GM18520 (cell line): Measurements from ENCODE around the gene BANF1.
"Not testable (repeated sequence)": the region's sequence is repeated elsewhere in the genome, so short reads cannot be mapped to it uniquely, and the experiment has no call there.

Experiments used
- ATAC-seq: cut with Tn5 transposase; IDR thresholded peaks from one replicate; pipeline ENCODE4 v1.9.1; 2021; ENCODE audit not compliant: unreplicated experiment

The BANF1 gene

GRCh38 chr11:65978391-65979238 is 23.7 kb upstream of the BANF1 start:
- ATAC-seq, result no peak

GRCh38 chr11:65979261-65979759 is 23.0 kb upstream of the BANF1 start:
- ATAC-seq, result no peak

- no peak for ATAC-seq
These were observed 21.1 kb upstream of the BANF1 start for GRCh38 chr11:65981101-65981740.

GRCh38 chr11:65981972-65982823 is 20.1 kb upstream of the BANF1 start:
- ATAC-seq, result no peak

GRCh38 chr11:65982824-65983588 is 19.3 kb upstream of the BANF1 start:
- ATAC-seq, result no peak

DNA sequence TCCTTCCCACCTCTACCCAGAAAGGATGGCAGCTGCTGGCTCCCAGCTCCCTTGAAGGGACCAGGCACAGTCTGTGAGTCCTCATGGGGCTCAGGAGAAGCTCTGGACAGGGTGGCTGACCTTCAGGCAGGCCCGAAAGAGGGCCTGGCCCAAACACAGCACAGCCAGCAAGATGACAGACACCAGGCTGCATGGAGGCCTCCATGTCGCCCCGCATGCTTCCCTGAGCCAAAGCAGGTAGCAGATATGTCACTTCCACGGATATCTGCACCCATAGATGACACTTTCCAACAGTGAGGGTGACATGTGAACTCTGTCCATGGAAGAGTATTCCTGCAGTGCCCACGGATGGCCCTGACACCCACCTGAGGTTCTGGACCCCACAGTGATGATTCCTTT is 18.7 kb upstream of the BANF1 start:
- ATAC-seq, result no peak

DNA sequence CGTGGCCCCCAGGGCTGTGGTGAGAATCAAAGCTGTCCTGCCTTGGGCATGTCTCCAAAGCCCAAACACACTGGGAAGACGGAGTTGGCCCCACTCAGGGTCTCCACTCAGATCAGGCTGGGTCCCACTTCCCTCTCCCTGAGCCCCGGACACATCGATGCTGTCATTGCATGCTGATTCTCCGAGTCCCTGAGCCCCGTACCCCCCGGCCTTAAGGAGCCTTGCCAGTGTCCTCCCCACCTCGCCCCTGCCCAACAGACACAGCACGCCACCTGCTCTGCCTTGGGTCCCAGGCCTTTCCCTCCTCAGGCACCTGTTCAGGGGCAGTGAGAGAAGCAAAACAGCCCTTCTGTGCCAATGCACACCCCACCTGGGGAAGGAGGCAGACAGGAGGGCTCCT is 15.0 kb upstream of the BANF1 start:
- ATAC-seq, result no peak

GRCh38 chr11:65988791-65989592 is 13.3 kb upstream of the BANF1 start:
- ATAC-seq, result peak; percentile 97

DNA sequence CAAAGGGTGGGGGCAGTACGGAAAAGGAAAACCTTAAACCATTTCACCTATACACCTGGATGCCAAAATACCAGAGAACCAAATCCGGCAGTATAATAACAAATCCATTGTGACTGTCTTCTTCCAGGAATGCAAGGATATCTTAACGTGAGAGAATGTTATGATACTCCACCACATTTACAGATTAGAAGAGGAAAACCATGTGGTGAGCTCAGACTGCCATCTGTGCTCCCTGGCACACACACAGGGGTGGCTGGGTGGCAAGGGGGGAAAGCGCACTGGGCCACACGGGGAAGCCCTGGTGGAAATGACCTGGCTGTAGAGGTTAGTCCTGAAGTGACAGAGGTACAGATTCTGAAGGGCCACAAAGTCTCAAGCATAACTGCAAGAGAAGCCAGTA is 10.2 kb upstream of the BANF1 start:
- no peak for ATAC-seq

DNA sequence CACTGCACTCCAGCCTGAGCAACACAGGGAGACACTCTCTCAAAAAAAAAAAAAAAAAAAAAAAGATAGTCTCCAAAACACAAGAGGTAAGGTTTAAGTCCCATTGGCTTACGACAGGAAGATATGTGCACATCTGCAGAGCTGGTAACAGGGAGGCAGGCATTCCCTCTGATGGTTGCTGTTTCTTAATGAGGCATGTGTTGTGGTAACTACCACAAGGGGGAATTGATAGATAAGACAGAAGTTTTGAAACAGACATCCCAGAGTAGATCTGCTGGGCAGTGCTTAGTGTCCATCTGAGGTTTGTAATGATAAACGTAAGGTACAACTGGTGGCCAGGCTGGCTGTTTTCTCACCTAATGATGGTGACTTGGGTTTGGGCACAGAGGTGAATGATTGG is 5.0 kb upstream of the BANF1 start:
- no peak for ATAC-seq

GRCh38 chr11:66002648-66003225 is 434 bp downstream of the BANF1 start:
- ATAC-seq, result peak; percentile 39

DNA sequence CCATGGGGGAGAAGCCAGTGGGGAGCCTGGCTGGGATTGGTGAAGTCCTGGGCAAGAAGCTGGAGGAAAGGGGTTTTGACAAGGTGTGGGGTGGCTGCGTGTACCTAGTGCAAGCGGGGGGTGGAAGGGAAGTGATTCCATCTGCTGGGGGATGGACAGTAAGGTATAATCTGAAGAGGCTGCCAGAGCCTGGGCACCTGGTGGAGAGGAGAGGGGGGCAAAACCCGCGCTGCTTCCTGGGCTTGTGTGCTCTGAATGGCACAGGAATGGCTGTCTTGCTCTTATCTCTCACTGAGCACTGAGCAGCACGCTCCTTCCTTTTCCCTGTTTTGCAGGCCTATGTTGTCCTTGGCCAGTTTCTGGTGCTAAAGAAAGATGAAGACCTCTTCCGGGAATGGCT is 988 bp downstream of the BANF1 start:
- no peak for ATAC-seq

DNA sequence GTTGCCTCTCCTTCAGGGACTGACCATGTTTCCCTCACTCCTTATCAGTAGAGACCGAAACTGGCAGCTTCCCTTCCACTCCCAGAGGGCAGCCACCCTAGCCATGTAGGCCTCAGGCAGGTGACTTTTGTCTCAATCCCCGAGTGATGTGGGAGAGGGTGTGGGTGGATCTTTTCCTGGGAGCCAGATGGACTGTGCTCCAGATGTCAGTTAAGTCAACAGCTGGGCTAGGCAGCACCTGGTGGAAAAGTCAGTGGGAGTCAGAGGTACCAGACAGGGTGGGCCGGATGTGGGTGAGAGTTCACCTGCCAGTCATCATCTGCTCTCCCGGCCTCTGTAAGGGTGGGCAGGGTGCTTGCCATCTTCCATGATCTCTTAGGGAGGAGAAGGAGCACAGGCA is 1.9 kb downstream of the BANF1 start:
- ATAC-seq, result no peak

DNA sequence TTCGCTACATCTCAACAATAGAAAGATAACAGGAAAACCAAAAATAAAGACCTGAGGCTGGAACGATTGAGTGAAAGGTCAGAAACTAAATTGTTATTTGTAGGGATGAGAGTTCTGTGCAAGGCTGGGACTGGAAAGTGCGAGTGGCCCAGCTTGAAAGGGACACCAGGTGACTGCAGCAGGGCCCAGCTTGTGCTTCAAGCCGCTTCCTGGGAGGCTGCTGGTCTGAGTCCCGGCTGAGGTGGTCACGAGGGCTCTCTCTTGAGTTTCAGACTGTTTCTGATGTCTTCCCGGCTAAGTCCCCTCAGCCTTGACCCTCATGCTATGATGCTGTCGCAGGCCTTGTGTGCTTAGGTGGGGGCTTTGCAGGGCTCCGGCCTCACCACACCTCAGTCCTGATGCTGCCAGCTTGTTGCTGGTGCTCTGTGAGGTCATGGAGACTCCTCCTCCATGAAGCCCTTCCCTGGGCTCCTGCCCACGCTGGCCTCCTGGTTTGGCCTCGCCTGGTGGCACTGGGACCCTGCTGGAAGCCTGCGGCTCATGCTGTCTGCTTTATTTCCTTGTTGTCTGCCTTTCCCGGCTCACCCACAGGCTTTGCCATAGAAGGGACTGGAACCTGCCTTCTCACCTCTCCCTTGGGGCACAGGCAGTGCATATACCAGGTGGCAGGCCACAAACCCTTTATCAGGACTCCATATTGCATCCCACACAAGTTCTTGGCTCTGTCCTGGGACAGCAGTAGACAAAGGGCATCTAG is 4.0 kb downstream of the BANF1 start:
- ATAC-seq, result no peak

DNA sequence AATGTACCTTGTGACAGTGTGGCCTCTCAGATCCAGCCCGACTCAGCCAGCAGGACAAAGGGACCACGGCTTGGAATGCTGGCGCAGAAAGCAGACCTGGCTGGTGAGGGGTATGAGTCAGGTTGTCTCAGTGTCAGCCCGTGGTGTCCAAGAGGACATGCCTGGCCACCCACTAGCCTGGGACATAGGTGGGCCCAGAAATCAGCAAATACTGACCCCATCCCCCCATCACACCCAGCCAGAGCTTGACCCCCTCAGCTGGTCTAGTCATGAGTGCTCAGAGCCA is 4.5 kb downstream of the BANF1 start:
- ATAC-seq, result no peak

- ATAC-seq, result no peak
These were observed 4.9 kb downstream of the BANF1 start for GRCh38 chr11:66007201-66007634.

- no peak for ATAC-seq
These were observed 5.8 kb downstream of the BANF1 start for GRCh38 chr11:66008095-66008467.

- no peak for ATAC-seq
These were observed 6.3 kb downstream of the BANF1 start for GRCh38 chr11:66008468-66009101.

GRCh38 chr11:66010036-66010435 is 7.7 kb downstream of the BANF1 start:
- not testable (repeated sequence) for ATAC-seq
